Lower leg skin (tissue), 3 donors: Measurements from ENCODE around the gene TMEM17.

ENCODE experiments used
- POLR2A ChIP-seq, 2 donors: fragments of 450-650 bp; IDR thresholded peaks; one replicate each; pipeline ENCODE4 v1.6.1; 2016 to 2017; ENCODE audit warnings: antibody characterized with exemption in 2 of 2, mild to moderate bottlenecking in 1 of 2, moderate library complexity in 1 of 2
- TF ChIP-seq, protein P1 (sequence below), 3 donors: fragments of 450-650 bp; IDR thresholded peaks; one replicate each; pipeline ENCODE4 v1.5.1; 2016; ENCODE audit warnings: antibody characterized with exemption in 3 of 3, mild to moderate bottlenecking in 3 of 3, moderate library complexity in 2 of 3

- TF ChIP-seq, protein P1, sequence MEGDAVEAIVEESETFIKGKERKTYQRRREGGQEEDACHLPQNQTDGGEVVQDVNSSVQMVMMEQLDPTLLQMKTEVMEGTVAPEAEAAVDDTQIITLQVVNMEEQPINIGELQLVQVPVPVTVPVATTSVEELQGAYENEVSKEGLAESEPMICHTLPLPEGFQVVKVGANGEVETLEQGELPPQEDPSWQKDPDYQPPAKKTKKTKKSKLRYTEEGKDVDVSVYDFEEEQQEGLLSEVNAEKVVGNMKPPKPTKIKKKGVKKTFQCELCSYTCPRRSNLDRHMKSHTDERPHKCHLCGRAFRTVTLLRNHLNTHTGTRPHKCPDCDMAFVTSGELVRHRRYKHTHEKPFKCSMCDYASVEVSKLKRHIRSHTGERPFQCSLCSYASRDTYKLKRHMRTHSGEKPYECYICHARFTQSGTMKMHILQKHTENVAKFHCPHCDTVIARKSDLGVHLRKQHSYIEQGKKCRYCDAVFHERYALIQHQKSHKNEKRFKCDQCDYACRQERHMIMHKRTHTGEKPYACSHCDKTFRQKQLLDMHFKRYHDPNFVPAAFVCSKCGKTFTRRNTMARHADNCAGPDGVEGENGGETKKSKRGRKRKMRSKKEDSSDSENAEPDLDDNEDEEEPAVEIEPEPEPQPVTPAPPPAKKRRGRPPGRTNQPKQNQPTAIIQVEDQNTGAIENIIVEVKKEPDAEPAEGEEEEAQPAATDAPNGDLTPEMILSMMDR (IDR thresholded peaks at IDR 0.05): no peak
- TF ChIP-seq POLR2A (IDR thresholded peaks at IDR 0.05): no peak
These were observed 34.2 kb downstream of the TMEM17 start for GRCh38 chr2:62471816-62472215.
